A549 (cell line): ENCODE measurements around the gene PPP2R3B.

ENCODE experiments used
- CHD2 ChIP-seq: fragments of 150-350 bp; IDR thresholded peaks from 2 replicates; pipeline ENCODE4 v1.6.1; 2014; ENCODE audit warnings: low read length; ENCODE audit not compliant: partially characterized antibody
- EP300 ChIP-seq, 2 experiments: fragments of >200 bp; sonication (Bioruptor Twin); formaldehyde crosslinking; IDR thresholded peaks; 2 replicates in 1 of 2; 3 replicates in 1 of 2; pipeline ENCODE4 v1.6.1; 2016 to 2017
- HDAC2 ChIP-seq: fragments of 200-600 bp; sonication (generic); IDR thresholded peaks from 2 replicates; pipeline ENCODE4 v1.6.1; 2016
- POLR2A ChIP-seq: IDR thresholded peaks from 2 replicates; pipeline ENCODE4 v1.6.1; 2012; ENCODE audit warnings: mild to moderate bottlenecking, low read length
- TF ChIP-seq, protein P1 (sequence below): fragments of >200 bp; sonication (Bioruptor Twin); formaldehyde crosslinking; IDR thresholded peaks from 3 replicates; pipeline ENCODE4 v1.5.1; 2016
- TF ChIP-seq, protein P2 (sequence below): fragments of 250-450 bp; sonication (Bioruptor Pico); IDR thresholded peaks from 2 replicates; pipeline ENCODE4 v1.5.0; 2020; ENCODE audit warnings: low read depth, mild to moderate bottlenecking, moderate library complexity
- TF ChIP-seq, protein P3 (sequence below): fragments of >200 bp; sonication (Bioruptor Twin); formaldehyde crosslinking; IDR thresholded peaks from 2 replicates; pipeline ENCODE4 v1.6.1; 2016

DNA sequence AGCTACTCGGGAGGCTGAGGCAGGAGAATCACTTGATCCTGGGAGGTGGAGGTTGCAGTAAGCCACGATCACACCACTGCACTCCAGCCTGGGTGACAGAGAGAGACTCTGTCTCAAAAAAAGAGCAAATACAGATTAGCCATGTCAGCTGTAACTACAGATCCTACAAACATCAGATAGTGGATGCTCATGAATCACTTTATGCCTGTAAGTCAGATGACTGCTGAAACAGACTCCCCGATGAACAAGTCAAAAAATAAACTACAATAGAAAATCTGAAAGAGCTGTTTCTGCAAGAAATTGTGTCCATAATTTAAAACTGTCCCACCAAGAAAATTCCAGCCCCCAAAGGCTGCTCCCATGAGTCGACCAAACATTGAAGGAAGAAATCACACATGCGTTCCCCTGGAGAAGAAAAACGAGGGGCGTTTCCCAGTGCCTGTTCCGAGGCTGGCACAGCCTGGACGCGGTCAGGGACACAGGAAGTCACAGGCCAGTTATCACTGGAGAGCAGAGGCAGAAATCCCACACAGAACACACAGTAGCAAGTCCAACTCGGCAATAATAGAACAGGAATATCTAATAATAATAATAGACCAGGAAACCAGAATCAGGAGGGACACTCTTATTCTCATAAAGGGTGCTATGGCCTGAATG lies 38.1 kb downstream of the PPP2R3B start:
- no peak for TF ChIP-seq CHD2
- TF ChIP-seq, protein P1, sequence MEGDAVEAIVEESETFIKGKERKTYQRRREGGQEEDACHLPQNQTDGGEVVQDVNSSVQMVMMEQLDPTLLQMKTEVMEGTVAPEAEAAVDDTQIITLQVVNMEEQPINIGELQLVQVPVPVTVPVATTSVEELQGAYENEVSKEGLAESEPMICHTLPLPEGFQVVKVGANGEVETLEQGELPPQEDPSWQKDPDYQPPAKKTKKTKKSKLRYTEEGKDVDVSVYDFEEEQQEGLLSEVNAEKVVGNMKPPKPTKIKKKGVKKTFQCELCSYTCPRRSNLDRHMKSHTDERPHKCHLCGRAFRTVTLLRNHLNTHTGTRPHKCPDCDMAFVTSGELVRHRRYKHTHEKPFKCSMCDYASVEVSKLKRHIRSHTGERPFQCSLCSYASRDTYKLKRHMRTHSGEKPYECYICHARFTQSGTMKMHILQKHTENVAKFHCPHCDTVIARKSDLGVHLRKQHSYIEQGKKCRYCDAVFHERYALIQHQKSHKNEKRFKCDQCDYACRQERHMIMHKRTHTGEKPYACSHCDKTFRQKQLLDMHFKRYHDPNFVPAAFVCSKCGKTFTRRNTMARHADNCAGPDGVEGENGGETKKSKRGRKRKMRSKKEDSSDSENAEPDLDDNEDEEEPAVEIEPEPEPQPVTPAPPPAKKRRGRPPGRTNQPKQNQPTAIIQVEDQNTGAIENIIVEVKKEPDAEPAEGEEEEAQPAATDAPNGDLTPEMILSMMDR = no peak
- no peak for TF ChIP-seq HDAC2
- TF ChIP-seq POLR2A = no peak
- TF ChIP-seq, protein P2, sequence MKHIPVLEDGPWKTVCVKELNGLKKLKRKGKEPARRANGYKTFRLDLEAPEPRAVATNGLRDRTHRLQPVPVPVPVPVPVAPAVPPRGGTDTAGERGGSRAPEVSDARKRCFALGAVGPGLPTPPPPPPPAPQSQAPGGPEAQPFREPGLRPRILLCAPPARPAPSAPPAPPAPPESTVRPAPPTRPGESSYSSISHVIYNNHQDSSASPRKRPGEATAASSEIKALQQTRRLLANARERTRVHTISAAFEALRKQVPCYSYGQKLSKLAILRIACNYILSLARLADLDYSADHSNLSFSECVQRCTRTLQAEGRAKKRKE = no peak
- TF ChIP-seq EP300 (IDR thresholded peaks at IDR 0.05) = no peak
- TF ChIP-seq, protein P3, sequence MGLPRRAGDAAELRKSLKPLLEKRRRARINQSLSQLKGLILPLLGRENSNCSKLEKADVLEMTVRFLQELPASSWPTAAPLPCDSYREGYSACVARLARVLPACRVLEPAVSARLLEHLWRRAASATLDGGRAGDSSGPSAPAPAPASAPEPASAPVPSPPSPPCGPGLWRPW = no peak
